IPS-11a (cell line): ENCODE data around the gene TBC1D8.
"Not testable (repeated sequence)": the region's sequence is repeated elsewhere in the genome, so short reads cannot be mapped to it uniquely, and the experiment has no call there.

Experiments used
- H3K4me3 ChIP-seq: one replicate; pipeline ENCODE4 v1.5.1; 2013; ENCODE audit warnings: low read depth, low read length, control low read depth

Gene TBC1D8

GRCh38 chr2:101080211-101081068 lies 70.7 kb downstream of the TBC1D8 start:
- H3K4me3 ChIP-seq = no peak overlapping the region

DNA sequence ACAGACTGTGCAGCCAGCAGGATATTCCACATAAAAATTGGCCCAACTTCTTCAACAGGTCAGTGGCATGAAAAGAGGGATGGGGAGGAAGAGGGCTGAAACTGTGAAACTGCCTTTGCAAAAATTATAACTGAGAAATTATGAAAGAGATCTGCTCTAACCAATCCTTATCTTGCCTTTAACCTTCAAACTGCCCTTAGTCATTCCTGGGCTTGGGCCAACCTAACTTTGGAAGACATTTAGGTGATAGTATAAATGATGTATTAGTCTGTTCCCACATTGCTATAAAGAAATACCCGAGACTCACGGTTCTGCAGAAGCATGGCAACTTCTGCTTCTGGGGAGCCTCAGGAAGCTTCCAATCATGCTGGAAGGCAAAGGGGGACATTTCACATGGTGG lies 74.6 kb downstream of the TBC1D8 start:
- no peak overlapping the region for H3K4me3 ChIP-seq

- H3K4me3 ChIP-seq = no peak overlapping the region
Measured at GRCh38 chr2:101064868-101065549, 86.2 kb downstream of the TBC1D8 start.

- no peak overlapping the region for H3K4me3 ChIP-seq
Measured at GRCh38 chr2:101064505-101064867, 86.7 kb downstream of the TBC1D8 start.

- H3K4me3 ChIP-seq = no peak overlapping the region
Measured at GRCh38 chr2:101064125-101064502, 87.1 kb downstream of the TBC1D8 start.

GRCh38 chr2:101063352-101064124 lies 87.6 kb downstream of the TBC1D8 start:
- no peak overlapping the region for H3K4me3 ChIP-seq

GRCh38 chr2:101058386-101058785 lies 92.8 kb downstream of the TBC1D8 start:
- no peak overlapping the region for H3K4me3 ChIP-seq

GRCh38 chr2:101057051-101057933 lies 93.9 kb downstream of the TBC1D8 start:
- H3K4me3 ChIP-seq = no peak overlapping the region

- H3K4me3 ChIP-seq = no peak overlapping the region
Measured at GRCh38 chr2:101053117-101053516, 98.1 kb downstream of the TBC1D8 start.

GRCh38 chr2:101052147-101052546 lies 99.0 kb downstream of the TBC1D8 start:
- no peak overlapping the region for H3K4me3 ChIP-seq

DNA sequence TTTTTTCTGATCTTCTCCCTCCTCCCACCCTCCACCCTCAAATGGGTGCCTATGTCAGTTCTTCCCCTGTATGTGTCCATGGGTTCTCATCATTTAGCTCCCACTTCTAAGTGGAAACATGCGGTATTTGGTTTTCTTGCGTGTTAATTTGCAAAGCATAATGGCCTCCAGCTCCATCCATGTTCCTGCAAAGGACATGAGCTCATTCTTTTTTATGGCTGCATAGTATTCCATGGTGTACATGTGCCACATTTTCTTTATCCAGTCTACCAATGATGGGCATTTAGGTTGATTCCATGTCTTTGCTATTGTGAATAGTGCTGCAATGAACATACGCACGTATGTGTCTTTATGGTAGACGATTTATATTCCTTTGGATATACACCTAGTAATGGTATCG lies 100.3 kb downstream of the TBC1D8 start:
- H3K4me3 ChIP-seq = not testable (repeated sequence)

DNA sequence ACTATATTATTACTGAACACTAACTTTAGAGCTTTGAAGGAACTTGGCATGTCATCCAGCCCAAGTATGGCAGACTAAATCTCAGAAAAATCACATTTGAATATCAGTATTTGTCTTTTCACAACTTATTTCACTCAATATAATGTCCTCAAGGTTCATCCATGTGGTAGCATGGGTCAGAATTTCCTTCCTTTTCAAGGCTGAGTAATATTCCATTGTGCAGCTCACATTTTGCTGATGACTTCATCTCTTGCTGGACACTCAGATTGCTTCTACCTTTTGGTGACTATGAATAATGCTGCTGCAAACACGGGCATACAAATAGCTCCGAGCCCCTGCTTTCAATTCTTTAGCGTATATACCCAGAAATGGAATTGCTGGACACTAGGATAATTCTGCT lies 102.4 kb downstream of the TBC1D8 start:
- no peak overlapping the region for H3K4me3 ChIP-seq

DNA sequence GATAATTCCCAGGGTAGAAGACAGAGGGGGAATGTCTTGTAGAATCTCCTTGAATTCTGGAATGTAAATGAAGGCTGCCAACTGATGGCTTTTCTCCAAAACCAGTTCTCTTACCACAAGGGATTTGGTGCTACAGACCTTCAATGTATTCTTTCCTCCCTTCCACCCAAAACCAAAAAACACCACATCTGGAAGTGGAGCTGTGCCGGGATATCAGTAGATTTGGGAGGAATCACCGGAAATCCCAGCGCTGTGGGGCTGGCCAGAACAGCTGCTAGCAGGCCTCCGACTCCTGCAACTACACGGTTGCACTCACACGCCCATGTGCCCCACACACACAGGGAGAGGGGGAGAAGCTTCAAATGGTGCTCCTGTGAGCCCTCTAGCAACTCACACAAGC lies 103.4 kb downstream of the TBC1D8 start:
- no peak overlapping the region for H3K4me3 ChIP-seq

DNA sequence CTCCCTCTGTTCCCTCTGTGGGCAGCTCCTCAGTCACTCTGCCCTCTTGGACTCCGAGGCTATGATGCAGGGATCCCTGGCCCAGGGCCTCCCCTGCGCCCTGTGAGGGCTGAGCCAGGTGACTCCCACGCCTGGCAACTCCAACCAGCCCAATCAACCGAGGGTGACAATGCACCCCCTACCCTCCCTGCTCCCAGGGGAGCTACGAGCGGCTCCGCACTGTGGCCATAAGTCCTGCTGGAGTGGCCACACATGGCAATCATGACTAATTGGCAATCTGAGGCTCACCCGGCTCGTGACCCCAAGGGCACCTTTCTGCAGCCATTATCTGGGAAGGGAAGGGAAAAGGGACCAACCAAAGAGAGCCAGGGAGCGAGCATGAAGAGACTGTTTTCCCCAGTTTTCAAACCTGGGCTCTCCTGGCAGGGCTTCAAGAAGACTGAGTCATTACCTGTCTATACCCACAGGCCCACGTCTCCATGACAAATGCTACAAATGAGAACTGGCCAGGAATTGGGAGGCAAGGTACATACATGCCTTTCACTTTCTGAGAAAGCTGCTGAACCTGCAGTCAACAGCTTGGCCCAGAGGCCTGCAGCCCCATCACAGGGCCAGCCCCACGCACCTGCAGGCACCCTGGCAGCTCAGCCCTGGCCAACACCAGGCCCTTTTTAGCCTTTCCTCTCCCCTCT lies 104.0 kb downstream of the TBC1D8 start:
- no peak overlapping the region for H3K4me3 ChIP-seq

DNA sequence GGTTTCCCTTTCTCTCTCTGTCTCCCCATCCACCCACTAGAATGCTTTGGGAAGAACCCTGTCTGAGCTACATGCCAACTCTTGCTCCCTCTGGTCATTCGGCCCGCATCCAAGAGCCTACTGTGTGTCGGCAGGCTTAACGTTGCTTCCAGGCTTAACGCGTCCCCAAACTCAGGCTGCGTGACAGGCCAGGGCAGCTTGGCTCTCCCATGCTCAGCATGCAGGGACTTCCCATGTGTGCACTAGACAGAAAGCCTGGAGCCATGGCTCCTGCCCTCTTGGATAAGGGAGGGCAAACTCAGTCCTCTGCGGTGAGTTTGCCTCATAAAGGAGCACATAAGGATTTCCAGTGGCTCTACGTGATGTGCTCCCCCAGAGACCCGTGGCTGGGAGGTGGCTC lies 105.9 kb downstream of the TBC1D8 start:
- H3K4me3 ChIP-seq = no peak overlapping the region

- no peak overlapping the region for H3K4me3 ChIP-seq
Measured at GRCh38 chr2:101041413-101041812, 109.8 kb downstream of the TBC1D8 start.

- no peak overlapping the region for H3K4me3 ChIP-seq
Measured at GRCh38 chr2:101040761-101041160, 110.4 kb downstream of the TBC1D8 start.

DNA sequence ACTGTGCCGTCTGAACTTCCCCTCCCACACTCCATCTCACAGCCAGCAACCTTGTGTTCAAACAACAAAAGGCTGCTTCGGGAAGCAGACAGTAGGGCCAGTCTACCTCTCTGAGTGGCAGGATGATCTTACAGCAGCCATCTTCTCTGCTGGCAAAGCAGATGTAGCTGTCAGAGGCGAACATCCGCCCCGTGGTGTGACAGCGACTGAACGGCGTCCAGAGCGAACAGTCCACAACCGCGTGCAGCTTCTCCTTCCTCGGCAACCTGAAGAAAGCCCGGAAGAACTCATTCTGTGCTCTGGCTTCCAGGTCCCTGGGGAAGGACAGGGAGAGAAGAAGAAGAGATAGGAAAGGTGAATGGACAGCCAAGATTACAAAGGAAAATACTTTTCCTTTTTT lies 111.1 kb downstream of the TBC1D8 start:
- no peak overlapping the region for H3K4me3 ChIP-seq

DNA sequence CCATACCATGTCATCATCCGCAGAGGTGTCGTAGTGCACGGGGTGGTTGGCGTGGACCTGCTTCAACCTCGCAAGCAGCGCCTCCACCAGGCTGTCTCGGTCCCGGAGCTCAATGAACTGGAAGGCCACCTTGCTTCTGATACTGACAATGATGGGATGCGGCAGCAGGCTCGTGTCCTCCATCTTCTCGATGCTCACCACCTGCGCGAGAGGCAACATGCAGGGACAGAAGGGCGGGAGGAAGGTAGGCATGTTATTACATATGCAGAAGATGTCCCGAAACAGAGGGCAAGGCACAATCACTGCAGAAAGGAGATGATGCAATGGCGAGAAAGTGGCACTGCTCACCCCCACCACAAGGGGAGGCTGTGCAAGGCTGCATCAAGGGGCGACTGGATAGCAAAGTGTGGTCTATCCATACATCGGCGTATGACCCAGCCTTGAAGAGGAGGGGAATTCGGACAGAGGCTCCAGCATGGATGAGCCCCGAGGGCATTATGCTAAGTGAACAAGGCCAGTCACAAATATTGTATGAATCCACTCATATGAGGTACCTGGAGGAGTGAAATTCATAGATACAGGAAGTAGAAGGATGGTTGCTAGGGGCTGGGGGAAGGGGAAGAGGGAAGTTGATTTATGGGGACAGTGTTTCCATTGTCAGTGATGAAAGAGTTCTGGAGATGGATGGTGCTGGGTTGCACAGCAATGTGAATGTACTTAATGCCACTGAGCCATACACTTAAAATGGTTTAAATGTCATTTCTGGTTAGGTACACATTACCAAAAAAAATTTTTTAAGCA lies 112.5 kb downstream of the TBC1D8 start:
- no peak overlapping the region for H3K4me3 ChIP-seq
